Amygdala (tissue), 56 donors: ENCODE measurements around the gene PLAAT5.
"Not testable (repeated sequence)": the region's sequence is repeated elsewhere in the genome, so short reads cannot be mapped to it uniquely, and the experiment has no call there.

Experiments used
- DNase-seq, 56 donors: peaks; one replicate each; lab custom pipeline; 2025; lab: John Stamatoyannopoulos, UW

Gene PLAAT5

DNA sequence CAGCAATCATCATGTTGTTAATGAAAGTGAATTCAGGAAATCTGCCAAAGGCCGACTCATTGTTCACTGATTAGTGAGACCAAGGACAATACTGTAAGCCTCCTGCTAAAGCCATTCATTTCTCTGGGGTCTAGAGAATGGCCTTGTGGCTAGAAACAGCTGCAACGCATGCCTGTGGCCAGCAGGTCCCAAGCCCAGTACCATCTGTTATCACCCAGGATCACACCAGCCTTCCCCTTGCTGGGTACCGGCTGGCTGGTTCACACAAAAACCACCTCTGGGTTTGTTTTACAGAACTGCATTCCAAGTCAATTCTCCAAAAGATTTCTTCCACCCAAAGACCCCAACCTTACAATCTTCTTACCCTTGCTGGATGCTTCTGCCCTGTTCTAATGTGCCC, 1.1 kb downstream of the PLAAT5 start:
- peak in 2 of 56 donors; percentile 23 to 30 for DNase-seq

DNA sequence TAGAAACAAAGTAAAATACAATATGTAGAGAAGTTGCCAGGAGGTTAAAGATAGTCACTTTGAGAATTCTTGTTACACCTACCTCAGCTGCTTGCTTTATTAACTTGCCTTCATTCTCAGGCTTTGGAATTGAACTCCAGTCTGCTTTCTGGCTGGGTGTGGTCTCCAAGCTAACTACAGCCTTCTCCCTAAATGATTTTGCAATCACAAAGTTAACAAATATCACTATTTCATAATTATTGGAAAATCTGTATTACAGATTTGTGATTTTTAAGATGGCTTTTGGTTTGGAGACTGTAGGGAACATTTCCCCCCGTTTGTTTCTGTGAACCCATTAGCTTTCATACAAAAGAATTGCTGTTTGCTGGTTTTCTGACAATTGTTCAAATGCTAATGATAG, 2.2 kb downstream of the PLAAT5 start:
- DNase-seq: no peak

DNA sequence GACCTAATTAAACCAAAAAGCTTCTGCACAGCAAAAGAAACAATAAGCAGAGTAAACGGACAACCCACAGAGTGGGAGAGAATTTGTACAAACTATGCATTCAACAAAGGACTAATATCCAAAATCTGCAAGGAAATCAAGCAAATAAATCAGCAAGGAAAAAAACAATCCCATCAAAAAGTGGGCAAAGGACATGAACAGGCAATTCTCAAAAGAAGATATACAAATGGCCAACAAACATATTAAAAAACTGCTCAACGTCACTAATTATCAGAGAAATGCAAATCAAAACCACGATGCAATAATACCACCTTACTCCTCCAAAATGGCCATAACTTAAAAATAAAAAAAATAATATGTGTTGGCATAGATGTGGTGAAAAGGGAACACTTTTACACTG, 5.2 kb downstream of the PLAAT5 start:
- no peak for DNase-seq

DNA sequence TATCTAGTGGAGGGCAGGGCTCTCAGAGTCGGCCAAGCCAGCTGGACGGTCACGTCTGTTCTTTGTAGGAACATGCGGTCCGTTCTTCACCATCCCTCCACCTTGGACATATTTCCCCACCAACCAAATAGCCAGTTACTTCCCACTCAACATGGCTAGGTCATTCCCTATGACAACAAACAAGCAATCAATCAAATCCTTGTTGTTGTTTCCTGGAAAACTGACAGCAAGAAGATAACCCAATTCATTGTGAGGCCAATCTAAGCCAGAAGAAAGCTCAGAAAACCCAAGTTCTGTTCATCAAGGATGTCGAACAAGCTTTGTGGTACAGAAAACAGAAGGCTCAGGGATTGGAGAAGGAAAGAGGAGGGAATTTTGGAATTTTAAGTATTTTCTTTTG, 10.9 kb downstream of the PLAAT5 start:
- no peak for DNase-seq

DNA sequence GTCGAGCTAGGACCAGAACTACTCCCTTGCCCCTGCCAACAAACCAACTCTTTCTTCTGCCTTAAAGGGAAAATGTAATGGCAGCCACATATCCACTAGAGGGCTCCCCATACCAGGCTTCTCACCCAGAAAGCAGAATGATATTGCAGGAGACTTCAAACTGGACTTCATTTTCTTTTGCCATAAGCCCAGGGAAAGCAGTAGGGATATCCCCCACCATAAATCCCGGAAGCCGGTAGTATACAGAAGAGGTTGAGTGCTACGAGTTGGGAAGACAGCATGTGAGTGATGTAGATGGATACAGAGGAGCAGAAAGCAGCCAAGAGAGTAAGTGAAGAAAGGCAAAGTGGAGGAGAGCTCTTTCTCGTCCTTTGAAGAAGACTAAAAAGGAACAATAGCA, 12.1 kb downstream of the PLAAT5 start:
- peak in 40 of 56 donors; percentile 5 to 81 (median 46) for DNase-seq

DNA sequence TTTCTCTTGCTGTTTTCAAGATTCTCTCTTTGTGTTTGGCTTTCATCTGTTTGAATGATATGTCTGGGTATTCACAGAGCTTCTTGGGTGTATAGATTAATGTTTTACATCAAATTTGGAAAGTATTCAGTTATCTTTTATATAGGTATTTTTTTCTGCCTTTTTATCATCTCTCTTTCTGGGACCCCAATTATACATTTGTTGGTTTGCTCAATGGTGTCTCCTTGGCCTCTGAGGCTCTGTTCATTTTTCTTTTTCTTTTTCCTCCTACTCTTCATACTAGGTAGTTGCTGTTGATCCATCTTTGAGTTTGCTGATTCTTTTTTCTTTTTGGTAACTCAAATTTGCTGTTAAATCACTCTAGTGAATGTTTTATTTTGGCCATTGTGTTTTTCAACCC, 14.3 kb downstream of the PLAAT5 start:
- no peak for DNase-seq

DNA sequence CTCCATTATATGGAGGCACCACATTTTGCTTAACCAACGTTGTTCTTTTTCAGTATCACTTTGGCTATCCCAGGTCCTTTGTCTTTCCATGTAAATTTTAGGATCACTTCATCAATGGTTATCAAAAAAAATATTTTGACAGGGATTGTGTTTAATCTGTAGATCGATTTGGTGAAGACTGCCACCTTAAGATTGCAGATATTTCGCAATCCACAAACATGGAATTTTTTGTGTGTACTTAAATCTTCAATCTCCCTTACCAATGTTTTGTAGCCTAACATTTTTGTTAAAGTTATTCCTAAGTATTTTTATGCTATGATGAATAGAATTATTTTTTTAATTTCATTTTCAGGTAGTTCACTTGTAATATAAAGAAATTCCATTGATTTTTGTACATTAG, 18.6 kb downstream of the PLAAT5 start:
- DNase-seq: no peak

DNA sequence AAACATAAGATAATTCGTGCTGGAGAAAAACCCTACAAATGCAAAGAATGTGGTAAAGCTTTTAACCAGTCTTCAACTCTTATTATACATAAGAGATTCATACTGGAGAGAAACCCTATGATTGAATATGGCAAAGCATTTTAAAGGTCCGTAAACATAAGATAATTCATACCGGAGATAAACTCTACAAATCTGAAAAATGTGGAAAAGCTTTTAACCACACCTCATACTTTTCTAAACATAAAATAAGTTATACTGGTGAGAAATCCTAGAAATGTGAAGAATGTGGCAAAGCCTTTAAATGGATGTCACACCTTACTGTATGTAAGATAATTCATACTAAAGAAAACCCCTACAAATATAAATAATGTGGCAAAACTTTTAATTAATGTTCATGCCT, 20.7 kb downstream of the PLAAT5 start:
- DNase-seq: no peak

DNA sequence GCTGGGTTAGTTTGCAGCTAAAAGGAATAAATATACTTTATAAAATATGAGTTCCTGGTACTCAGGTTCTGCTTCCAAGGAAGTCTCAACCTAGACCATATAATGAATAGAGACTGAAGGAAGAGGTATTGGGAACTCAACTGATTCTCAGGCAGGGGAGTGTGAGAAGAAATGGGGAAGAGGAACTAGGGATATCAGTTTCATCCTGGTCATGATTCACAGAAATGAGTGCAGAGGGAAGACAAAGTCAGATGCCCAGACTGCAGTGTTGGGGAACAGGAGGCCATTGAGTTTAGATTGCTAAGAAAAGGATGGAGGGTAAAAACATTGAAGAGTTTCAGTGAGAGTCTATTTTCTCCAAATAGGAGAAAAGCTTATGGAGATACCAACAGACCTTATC, 28.8 kb downstream of the PLAAT5 start:
- no peak for DNase-seq

DNA sequence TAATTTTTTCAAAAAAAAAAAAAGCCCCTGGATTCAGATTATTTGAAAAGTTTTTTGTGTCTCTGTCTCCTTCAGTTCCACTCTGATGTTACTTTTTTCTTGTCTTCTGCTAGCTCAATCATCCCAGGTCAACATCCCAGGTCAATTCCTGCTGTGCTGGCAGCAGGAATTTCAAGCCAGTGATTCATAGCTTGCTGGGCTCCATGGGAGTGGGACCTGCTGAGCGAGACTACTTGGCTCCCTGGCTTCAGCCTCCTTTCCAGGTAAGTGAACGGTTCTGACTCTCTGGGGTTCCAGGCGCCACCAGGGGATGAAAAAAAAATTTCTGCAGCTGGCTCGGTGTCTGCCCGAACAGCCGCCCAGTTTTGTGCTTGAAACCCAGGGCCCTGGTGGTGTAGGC, 31.4 kb downstream of the PLAAT5 start:
- no peak for DNase-seq

DNA sequence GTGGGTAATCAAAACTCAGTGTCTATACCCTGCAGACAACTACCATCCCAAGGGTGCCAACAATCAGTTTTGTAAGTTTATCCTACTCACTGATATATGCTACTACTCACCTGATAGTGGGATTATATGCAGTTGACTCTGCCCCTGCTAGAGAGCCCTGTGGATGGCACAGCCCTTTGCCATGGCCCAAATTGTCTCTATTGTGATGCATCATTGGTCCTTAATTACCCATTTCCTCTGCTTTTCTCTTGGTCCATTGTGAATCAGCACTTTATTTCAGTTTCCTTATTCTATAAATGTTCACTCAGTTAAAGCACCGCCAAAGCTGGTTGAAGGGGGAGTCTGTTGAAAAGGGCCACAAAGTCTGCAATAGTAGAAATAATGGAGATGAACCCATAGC, 42.3 kb downstream of the PLAAT5 start:
- DNase-seq: no peak

DNA sequence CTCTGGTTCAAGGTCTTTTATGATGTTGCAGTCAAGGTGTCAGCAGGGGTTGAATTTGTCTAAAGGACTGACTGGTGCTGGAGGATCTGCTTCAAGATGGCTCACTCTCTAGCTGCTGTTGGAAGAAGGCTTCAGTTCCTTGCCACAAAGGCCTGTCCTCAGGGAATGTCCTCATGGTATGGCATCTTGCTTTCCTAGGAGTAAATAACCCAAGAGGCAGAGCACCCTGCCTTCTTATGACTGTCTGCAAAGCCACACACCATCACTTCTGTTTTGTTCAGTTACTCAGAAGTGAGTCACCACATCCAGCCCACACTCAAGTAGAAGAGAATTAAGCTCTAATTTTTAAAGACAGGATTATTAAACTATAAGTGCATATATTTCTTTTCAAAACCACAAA, 45.2 kb downstream of the PLAAT5 start:
- DNase-seq: peak in 4 of 56 donors; percentile 0 to 20 (median 7)

DNA sequence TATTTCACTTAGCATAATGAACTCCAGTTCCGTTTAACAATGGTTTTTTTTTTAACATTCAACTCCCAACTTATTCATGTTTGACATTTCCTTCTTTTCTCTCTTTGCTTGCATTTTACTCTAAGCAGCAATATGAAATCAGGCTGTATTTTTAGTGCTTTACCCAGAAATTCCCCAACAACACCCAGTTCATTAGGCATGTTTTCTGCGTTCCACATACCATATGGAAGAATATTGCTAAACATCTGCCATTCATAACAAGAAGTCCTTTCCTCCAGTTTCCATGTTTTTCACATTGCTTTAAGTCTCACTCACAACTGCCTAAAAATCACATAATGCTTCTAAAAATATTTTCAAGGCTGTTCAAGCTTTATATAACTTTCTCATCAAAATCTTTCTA, 45.8 kb downstream of the PLAAT5 start:
- no peak for DNase-seq

DNA sequence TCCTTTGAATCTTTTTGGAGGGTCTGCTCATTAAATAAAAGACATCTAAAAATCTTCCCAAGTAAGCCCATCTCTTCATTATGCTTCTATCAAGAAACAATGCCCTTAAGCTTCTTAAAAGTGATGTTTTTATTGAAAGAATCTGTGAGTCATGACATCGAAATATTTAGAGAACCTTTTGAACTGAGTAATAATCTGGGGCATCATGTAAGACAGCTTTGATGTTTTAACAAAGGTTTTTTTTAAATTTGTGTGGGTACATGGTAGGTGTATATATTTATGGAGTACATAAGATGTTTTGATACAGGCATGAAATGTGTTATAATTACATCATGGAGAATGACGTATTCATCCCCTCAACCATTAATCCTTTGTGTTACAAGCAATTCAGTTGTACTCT, 46.8 kb downstream of the PLAAT5 start:
- DNase-seq: no peak

DNA sequence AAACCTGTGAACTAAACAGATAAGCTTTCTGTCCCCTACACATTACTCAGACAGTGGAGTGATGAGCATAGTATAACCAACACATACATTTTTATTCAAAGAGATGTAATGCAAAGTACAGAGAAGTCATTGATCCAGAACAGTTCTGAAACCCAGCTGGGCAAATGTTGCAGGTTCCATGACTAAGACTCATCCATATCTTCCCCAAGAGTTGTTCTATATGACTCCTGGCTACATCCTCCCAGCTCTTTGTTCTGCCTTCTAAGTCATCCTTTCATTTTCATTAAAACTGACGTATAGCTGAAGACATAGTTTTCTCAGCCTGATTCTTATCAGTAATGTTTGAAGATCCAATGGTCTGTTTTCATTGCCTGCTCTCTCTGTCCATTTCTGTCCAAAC, 47.3 kb downstream of the PLAAT5 start:
- DNase-seq: no peak

DNA sequence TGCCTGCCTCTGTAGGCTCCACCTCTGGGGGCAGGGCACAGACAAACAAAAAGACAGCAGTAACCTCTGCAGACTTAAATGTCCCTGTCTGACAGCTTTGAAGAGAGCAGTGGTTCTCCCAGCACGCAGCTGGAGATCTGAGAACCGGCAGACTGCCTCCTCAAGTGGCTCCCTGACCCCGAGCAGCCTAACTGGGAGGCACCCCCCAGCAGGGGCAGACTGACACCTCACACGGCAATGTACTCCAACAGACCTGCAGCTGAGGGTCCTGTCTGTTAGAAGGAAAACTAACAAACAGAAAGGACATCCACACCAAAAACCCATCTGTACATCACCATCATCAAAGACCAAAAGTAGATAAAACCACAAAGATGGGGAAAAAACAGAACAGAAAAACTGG, 55.1 kb downstream of the PLAAT5 start:
- DNase-seq: not testable (repeated sequence)

DNA sequence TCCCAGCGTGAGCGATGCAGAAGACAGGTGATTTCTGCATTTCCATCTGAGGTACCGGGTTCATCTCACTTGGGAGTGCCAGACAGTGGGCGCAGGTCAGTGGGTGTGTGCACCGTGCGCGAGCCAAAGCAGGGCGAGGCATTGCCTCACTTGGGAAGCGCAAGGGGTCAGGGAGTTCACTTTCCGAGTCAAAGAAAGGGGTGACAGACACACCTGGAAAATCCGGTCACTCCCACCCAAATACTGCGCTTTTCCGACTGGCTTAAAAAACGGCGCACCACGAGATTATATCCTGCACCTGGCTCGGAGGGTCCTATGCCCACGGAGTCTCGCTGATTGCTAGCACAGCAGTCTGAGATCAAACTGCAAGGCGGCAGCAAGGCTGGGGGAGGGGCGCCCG, 55.6 kb downstream of the PLAAT5 start:
- not testable (repeated sequence) for DNase-seq

DNA sequence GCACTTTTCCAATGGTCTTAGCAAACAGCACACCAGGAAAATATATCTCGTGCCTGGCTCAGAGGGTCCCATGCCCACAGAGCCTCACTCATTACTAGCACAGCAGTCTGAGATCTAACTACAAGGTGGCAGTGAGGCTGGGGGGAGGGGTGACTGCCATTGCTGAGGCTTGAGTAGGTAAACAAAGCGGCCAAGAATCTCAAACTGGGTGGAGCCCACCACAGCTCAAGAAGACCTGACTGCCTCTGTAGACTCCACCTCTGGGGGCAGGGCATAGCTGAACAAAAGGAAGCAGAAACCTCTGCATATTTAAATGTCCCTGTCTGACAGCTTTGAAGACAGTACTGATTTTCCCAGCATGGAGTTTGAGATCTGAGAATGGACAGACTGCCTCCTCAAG, 60.2 kb downstream of the PLAAT5 start:
- DNase-seq: not testable (repeated sequence)

DNA sequence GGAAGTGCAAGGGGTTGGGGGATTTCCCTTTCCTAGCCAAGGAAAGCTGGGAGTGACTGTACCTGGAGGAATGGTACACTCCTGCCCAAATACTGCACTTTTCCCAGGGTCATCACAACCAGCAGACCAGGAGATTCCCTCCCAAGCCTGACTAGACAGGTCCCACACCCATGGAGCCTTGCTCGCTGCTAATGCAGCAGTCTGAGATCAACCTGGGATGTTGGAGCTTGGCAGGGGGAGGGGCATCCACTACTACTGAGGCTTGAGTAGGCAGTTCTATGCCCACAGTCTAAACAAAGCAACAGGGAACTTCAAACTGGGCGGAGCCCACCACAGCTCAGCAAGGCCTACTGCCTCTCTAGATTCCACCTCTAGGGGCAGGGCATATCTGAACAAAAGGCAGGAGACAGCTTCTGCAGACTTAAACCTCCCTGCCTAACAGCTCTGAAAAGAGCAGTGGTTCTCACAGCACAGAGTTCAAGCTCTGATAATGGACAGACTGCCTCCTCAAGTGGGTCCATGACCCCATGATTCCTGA, 62.9 kb downstream of the PLAAT5 start:
- no peak for DNase-seq

DNA sequence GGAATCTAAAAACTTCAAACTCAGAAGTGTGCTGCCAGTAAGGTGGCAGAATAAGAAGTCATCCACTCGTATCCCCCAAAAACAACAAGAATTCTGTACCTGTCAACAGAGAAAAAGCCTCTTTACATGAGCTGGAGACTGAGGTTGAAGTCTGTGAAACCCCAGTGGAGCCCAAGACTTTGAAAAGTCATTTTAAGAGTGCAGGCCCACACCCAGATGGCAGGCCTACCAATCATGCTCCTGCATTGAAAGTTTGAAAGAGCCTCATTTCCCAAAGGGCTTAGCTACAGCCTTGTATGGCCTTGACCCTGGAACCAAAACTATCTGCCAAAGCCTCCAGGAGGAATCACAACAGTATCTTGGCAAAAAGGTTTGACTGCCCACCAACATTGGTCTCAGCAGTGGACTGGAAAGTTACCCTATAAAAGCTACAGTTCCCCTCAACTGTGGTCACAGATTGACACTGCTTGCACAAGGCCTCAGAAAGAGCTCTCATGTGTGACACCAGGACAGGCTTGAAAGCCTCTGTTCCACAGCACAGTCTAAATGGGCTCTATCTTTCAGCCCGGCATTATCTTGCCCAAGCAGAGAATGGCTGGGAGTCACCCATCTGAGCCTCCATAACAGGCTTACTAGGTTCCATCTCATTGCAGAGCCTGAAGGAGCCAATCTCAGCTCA, 73.7 kb downstream of the PLAAT5 start:
- no peak for DNase-seq
